G401.6 (cell line): ENCODE results near the gene CPE.
A peak's percentile ranks its signal among the peaks of the same experiment; 100 is the strongest.
"Not testable (repeated sequence)": the region's sequence is repeated elsewhere in the genome, so short reads cannot be mapped to it uniquely, and the experiment has no call there.

ENCODE experiments used
- FAIRE-seq: peaks from 2 replicates; lab custom pipeline; 2012; peaks lifted over from hg19 to GRCh38; lab: Jason Lieb, UNC

The CPE gene

GRCh38 chr4:165464813-165465381 lies 86.1 kb downstream of the CPE start:
- peak; percentile 98 for FAIRE-seq

GRCh38 chr4:165470009-165470408 lies 91.2 kb downstream of the CPE start:
- FAIRE-seq, result no peak

GRCh38 chr4:165472943-165473676 lies 94.3 kb downstream of the CPE start:
- FAIRE-seq, result no peak

- no peak for FAIRE-seq
Observed at GRCh38 chr4:165474784-165475705, 96.2 kb downstream of the CPE start.

GRCh38 chr4:165475706-165476070 lies 96.9 kb downstream of the CPE start:
- no peak for FAIRE-seq

GRCh38 chr4:165476214-165477098 lies 97.6 kb downstream of the CPE start:
- no peak for FAIRE-seq

GRCh38 chr4:165477799-165478198 lies 99.0 kb downstream of the CPE start:
- FAIRE-seq, result no peak

GRCh38 chr4:165478260-165478659 lies 99.5 kb downstream of the CPE start:
- peak; percentile 80 for FAIRE-seq

GRCh38 chr4:165481053-165481835 lies 102.4 kb downstream of the CPE start:
- FAIRE-seq, result peak; percentile 13

GRCh38 chr4:165489786-165490185 lies 111.0 kb downstream of the CPE start:
- FAIRE-seq, result peak; percentile 98

- FAIRE-seq, result not testable (repeated sequence)
Observed at GRCh38 chr4:165492583-165492982, 113.8 kb downstream of the CPE start.

GRCh38 chr4:165493359-165493758 lies 114.6 kb downstream of the CPE start:
- peak; percentile 100 for FAIRE-seq

GRCh38 chr4:165502916-165503907 lies 124.4 kb downstream of the CPE start:
- FAIRE-seq, result peak; percentile 100

GRCh38 chr4:165504184-165504583 lies 125.4 kb downstream of the CPE start:
- no peak for FAIRE-seq

- no peak for FAIRE-seq
Observed at GRCh38 chr4:165505958-165506837, 127.4 kb downstream of the CPE start.

GRCh38 chr4:165506849-165507248 lies 128.0 kb downstream of the CPE start:
- peak; percentile 98 for FAIRE-seq

- no peak for FAIRE-seq
Observed at GRCh38 chr4:165507381-165507780, 128.6 kb downstream of the CPE start.

GRCh38 chr4:165508372-165509120 lies 129.7 kb downstream of the CPE start:
- FAIRE-seq, result no peak
